DMS53 treated with DMSO at 0.1 percent for 48 hours (cell line): Measurements from ENCODE around the gene RAB11FIP3.
"Not testable (repeated sequence)": the region's sequence is repeated elsewhere in the genome, so short reads cannot be mapped to it uniquely, and the experiment has no call there.

Experiments
- DNase-seq: peaks from one replicate; lab custom pipeline; 2025; ENCODE audit not compliant: unreplicated experiment; lab: John Stamatoyannopoulos, UW

Gene RAB11FIP3

DNA sequence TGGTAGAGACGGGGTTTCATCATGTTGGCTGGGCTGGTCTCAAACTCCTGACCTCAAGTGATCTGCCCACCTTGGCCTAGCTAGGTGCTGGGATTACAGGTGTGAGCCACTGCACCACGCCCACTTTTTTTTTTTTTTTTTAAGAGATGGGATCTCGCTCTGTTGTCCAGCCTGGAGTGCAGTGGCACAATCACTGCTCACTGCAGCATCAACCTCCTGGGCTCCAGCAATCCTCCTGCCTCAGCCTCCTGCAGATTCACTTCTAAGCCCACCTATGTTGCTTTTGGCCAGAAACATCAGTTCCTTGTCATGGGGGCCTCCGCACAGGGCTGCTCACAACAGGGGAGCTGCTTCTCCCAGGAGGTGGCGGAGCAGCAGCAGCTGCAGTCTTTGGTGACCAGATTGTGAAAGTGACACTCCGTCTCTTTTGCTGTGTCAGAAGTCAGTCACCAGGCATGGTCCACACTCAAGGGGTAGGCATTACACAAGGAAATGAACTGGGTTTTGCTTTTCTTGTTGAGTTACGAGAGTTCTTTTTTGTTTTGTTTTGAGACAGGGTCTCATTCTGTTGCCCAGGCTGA lies 32.9 kb upstream of the RAB11FIP3 start:
- DNase-seq = no peak

DNA sequence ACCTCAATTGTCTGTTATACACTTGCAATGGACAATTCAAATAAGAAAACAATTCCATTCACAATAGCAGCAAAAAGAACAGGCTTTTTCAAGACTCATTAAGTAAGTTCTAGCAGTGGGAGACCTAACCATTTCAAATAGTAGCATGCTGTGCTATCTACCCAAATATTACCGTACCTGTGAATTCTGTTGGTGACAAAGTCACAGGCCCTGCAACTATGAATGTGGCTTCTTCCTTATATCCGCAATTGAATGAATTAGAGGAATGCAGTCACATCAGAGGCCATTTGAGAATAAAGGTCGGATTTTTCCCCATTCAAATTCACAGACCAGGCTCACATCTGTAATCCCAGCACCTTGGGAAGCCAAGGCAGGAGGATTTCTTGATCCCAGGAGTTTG lies 29.2 kb upstream of the RAB11FIP3 start:
- peak; percentile 45 for DNase-seq

DNA sequence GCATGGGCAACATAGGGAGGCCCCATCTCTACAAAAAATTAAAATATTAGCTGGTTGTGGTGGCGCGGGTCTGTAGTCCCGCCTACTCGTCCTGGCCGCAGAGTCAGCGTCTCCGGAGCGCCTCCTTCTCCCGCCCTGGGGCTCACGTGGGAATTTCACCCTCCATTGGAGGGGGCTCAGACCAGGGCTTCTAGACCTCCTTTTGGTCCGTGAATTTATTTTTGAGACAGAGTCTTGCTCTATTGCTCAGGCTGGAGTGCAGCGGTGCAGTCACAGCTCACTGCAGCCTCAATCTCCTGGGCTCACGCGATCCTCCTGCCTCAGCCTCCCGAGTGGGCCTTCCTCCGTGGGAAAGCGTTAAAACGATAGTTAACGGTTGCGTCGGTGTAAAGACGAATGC lies 28.8 kb upstream of the RAB11FIP3 start:
- DNase-seq = peak; percentile 28

DNA sequence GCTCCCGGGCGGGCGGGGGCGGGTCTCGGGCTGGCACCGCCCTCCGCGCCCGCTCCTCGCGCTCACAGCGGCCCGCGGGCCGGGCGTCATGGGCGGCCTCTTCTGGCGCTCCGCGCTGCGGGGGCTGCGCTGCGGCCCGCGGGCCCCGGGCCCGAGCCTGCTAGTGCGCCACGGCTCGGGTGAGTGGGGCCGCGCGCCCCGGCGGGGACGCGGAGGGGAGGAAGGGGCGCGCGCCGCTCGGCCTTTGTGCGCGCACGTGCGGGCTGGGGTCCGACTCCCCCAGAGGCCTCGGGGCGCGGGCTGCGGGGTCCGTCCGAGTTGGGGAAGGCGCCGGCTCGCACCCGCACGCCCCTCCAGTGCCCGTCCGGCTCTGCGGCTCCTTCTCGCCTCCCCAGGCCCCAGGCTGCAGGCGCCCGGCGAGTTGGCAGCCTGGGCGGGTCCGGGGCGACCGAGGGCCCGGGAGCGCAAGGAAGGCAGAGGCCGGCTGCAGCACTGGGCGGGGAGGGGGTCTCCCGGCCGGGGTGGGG lies 28.3 kb upstream of the RAB11FIP3 start, which contains the start of gene NME4:
NME4 (plus strand) TSS at position 65 of the 527 bp plus-strand sequence; CDS start at position 89, 24 bp downstream.
- no peak for DNase-seq

DNA sequence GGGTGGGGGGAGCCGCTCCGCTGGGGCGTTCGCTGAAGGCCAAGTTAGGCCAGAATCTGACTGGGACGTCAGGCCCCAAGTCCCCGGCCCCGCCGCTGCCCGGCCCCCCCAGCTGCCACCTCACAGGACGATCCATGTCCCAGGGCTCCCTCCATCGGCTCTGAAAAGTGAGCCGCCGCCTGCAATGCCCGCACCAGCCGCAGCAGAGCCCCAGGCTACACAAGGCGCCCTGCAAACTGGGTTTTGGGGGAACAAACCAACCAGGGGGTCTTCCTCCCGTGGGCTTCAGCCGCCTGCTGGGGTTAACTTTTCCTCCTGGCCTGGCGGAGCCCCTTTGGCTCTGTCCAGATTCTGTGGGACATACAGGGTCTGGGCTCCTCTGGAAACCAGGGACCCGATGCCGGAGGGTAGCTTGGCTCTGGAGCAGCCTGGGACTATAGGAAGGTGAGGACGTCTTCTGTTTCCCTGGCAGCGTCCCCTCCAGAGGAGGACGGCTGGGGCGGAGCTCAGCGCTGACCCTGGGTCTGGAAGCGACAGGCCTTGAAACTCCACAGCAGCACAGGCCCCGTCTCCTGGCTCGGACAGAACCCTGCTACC lies 27.6 kb upstream of the RAB11FIP3 start:
- DNase-seq = peak; percentile 9

DNA sequence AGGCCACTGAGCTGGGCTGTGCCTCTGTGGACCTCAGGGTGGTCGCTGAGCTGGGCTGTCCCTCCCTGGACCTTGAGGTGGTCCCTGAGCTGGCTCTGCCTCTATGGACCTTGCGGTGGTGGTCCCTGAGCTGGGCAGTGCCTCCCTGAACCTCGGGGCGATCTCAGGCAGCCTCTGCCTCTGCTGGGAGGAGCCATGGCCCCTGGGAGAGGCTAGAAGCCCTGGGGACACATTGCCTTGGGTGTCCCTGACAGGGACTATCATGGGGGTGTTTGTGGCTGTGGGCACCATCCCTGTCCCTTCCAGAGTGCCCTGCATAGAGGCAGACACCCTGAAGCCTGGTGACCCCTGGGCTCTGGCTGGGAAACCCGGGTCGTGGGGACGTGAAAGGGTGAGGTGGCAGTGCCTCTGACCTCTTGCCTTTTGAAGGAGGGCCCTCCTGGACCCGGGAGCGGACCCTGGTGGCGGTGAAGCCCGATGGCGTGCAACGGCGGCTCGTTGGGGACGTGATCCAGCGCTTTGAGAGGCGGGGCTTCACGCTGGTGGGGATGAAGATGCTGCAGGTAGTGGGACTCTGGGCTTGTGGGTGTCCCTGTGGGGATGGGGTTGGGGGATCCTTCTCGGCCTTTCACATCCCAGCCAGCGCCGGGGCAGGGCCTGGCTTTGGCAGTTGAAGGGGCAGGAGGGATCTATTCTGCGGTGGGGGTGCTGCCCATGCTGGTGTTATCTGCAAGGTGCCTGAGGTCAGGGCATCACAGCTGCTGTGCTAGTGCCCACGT lies 26.7 kb upstream of the RAB11FIP3 start:
- DNase-seq = no peak

DNA sequence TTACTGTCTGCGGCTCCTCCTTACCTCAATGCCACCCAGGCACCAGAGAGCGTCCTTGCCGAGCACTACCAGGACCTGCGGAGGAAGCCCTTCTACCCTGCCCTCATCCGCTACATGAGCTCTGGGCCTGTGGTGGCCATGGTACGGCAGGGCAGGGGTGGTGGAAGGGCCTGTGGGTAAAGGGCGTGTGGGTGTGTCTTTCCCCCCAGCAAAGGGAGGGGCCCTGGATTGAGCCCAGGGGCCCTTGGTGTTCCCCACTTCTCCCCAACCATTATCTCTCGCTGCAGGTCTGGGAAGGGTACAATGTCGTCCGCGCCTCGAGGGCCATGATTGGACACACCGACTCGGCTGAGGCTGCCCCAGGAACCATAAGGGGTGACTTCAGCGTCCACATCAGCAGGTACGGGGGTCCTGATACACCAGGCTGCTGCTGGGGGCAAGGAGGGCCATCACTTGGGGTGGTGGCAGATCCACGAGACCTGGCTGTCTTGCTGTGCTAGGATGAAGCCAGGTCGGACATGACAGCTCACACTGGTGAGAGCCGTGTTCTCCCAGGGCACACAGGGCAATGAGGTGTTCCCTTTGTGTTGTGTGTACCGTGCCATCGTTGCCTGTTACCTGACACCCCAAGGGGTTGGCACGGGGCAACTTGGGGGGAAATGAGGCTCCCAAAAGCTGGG lies 26.0 kb upstream of the RAB11FIP3 start:
- DNase-seq = no peak

DNA sequence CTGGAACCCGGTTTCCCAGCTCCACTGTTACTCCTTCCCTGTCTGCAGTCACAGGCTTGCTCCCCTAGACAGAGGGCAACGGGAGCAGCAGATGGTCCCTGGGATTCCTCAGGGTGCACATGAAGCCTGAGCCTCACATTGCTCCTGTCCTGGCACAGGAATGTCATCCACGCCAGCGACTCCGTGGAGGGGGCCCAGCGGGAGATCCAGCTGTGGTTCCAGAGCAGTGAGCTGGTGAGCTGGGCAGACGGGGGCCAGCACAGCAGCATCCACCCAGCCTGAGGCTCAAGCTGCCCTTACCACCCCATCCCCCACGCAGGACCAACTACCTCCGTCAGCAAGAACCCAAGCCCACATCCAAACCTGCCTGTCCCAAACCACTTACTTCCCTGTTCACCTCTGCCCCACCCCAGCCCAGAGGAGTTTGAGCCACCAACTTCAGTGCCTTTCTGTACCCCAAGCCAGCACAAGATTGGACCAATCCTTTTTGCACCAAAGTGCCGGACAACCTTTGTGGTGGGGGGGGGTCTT lies 25.3 kb upstream of the RAB11FIP3 start:
- DNase-seq = no peak

DNA sequence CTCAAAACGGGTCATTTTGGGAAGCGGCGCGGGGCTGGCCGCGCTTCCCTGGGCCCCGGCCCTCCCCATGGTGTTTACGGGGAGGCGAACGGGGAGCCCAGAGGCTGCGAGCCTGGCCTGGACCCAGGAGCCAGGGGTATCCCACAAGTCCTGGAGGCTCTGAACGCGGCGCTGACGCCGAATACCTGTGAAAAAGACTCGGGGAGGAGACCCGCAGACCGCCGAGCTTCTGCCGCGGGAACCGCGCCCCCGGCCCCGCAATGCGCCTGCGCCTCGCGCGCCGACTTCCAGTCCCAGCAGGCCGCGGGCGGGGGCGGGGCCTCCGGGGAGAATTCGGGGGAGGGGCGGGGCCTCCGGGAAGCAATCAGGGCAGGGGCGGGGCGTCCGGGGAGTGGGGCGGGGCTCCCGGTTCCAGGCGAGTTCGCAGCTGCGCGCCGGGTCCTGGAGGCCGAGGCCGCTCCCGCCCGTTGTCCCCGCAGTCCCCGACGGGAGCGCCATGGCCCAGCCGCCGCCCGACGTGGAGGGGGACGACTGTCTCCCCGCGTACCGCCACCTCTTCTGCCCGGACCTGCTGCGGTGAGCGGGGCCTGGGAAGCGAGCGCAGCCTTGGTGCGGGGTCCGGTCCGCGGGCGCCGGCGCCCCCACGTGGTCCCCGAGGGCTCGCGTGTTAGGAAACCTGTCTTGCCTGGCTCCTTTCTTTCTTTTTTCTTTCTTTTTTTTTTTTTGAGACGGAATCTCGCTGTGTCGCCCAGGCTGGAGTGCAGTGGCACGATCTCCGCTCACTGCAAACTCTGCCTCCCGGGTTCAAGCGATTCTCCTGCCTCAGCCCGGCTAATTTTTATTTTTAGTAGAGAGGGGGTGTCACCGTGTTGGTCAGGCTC lies 23.7 kb upstream of the RAB11FIP3 start, which contains the start of gene DECR2:
DECR2 (plus strand) TSS at position 418 of the 881 bp plus-strand sequence; CDS start at position 497, 79 bp downstream.
- peak; percentile 57 for DNase-seq

DNA sequence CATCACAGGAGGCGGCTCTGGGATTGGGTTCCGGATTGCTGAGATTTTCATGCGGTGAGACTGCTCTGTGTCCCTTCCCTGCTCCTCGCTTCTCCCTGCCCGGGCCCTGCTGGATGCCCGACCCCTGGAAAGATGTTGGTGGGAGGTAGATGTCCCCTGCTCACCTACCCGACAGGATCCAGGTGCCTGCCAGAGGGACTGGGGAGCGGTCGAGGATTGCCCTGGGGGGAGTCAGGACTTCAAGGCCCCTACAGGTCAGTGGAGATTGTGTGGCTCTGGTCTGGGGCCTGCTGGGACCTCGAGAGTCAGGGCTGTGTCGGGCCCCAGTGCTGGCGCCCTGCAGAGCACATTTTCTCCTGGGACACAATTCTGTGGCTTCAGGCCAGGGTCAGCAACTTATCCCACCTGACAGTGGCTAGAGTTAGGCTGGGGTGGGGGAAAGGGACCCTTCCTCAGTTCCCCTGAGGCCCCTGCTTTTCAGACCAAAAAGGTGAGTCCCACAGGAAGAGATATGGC lies 20.4 kb upstream of the RAB11FIP3 start:
- DNase-seq = no peak

DNA sequence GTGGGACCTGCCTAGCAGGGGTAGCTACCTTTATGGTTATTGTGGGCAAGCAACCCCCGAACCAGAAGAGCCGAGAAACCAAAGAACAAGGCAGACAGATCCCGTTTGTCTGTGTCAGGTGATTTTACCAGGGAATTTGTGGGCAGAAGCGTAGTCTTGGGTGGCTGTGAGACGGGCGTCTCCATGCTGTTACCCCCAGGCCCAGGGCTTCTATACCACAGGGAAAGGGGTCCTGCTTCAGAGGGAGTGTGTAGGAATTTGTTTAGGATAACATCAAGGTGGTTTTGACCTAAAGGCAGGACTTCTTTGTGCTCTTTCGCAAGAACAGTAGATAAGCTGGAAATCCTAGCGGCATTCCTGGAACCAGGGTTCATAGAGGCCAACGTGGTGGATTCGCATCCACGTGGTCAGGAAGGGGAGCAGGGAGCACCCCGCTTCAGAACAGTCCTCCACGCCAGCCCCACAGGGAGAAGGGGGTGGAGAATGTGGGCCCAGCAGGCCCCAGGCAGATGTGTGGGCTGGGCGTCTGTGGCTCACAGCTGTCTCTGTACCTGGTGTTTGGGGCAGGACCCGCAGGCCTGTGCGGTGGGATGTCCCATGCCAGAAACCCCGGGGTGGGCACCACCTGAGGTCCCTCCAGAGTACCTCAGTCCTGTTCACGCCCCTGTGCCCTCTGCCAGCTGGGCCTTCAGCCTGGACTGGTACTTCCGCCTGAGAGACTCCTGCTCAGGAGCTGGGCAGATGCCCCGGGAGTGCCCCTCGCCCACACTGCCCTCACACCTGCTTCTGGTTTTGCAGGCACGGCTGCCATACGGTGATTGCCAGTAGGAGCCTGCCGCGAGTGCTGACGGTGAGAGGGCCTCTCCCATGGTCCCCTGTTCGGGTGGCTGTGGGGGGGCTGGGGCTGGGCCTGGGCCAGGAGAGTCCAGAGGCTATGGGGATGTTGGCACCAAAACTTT lies 19.6 kb upstream of the RAB11FIP3 start:
- DNase-seq = no peak

DNA sequence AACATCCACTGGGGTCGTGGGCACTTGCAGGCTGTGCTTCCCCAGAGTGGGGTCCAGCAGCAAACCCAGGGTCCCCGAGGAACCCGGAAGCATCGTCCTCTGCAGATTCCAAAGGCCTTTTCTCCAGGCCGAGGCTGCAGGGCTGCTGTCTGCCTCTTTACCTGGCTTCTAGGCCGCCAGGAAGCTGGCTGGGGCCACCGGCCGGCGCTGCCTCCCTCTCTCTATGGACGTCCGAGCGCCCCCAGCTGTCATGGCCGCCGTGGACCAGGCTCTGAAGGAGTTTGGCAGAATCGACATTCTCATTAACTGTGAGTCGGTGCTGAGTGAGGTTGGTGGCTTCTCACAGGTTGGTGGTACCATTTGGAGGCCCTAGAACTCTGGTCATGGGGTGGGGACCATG lies 18.2 kb upstream of the RAB11FIP3 start:
- no peak for DNase-seq

DNA sequence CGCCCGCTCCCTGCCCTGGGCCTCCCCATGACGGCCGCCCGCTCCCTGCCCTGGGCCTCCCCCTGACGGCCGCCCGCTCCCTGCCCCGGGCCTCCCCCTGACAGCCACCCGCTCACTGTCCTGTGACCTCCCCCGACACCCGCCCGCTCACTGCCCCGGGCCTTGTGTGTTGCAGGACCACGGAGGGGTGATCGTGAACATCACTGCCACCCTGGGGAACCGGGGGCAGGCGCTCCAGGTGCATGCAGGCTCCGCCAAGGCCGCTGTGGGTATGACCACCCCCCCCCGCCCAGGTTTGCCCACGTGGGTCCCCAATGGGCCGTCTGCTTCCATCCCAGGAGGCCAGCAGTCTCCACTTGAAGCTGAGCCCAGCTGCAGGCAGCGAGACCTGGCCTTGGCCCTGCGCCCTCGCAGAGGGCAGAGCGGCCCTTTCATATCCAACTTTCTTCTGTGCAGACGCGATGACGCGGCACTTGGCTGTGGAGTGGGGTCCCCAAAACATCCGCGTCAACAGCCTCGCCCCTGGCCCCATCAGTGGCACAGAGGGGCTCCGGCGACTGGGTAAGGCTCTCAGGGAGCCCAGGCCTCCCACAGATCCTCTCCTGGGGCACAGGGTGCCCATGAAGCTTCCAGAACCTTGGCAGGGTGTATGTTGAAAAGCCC lies 14.8 kb upstream of the RAB11FIP3 start:
- DNase-seq = no peak

DNA sequence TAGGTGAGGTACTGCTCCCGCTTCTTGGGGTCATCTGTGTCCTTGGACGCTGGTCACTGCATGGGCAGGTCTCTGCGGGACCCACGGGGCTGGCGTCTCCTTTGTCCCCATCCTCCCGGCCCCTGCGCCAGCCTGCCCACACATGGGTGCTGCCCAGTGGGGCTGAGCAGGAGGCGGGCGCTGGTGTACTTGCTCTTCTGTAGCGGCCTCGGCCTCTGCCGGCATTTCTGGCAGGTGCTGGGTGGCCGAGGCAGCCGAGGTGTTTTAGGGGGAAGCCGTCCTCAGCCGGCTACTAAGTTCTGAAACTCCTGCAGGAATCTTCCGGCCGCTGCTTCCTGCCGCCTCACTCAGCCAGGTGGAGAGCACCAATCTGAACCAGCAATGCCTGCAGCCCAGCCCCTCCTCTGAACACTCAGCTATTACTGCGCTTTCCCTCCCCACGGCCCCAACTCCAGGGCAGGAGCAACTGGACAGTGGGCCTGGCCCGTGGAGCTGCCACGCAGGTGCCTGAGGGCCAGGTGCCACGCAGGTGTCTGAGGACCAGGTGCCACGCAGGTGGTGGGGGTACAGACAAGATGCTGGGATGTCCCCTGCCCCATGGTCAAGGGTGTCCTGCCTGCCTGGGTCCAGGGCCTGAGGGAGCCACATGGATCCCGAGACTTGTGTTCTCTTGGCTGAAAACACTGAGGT lies 13.7 kb upstream of the RAB11FIP3 start:
- no peak for DNase-seq

DNA sequence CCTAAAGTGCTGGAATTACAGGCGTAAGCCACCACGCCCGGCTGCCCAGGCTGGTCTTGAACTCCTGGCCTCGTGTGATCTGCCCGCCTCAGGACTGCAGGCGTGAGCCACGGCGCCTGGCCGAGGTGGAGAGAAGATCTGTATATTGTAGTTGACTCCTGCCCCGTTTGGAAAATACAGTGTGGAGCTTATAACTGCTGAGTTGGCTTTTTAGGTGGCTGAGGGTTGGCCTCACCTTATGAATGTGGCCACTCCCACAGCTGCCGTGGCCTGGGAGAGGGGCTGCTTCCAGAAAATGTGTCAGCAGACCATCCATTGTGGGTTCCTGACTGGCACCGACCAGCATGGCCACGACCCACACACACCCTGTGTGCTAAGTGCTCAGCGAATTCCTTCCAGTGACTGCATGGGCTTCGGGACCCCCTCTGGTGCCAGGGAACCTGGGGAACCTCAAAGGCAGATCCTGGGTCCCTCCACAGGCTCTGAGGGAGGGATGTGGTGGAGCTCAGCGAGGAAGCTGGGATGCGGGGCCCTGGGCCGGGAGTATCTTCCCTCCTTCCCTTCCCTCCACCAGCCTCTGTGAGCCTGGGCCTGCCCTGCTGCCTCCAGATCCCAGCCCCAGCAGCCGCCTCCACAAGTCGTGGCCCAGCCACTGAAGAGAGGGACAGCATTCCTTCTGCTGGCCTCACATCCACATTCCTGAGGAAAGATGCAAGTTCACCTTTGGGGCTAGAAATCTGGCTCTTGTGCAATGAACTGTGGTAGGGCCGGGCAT lies 10.9 kb upstream of the RAB11FIP3 start:
- DNase-seq = no peak

DNA sequence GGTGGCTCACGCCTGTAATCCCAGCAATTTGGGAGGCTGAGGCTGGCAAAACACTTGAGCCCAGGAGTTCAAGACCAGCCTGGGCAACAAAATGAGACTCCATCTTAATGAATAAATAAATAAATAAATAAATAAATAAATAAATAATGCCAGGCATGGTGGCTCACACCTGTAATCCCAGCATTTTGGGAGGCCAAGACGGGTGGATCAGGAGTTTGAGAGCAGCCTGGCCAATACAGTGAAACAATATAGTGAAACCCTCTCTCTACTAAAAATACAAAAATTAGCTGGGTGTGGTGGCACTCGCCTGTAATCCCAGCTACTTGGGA lies 10.3 kb upstream of the RAB11FIP3 start:
- not testable (repeated sequence) for DNase-seq

DNA sequence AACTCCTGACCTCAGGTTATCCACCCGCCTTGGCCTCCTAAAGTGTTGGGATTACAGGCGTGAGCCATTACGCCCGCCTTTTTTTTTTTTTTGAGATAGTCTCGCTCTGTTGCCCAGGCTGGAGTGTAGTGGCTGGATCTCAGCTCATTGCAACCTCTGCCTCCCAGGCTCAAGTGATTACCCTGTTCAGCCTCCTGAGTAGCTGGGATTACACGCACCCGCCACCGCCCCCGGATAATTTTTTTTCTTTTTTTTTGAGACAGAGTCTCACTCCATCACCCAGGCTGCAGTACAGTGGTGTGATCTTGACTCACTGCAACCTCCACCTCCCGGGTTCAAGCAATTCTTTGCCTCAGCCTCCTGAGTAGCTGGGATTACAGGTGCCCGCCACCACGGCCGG lies 3.3 kb upstream of the RAB11FIP3 start:
- not testable (repeated sequence) for DNase-seq
